HL-60 (cell line): ENCODE data around the gene SFT2D3.

Source experiments
- POLR2AphosphoS5 ChIP-seq: IDR thresholded peaks from 2 replicates; pipeline ENCODE4 v1.6.1; 2012; ENCODE audit warnings: low read depth
- TF ChIP-seq, protein P1 (sequence below): IDR thresholded peaks from one replicate; pipeline ENCODE4 v1.5.1; 2011; ENCODE audit warnings: low read length, control low read depth, inconsistent platforms; ENCODE audit not compliant: insufficient read depth
- TF ChIP-seq, protein P2 (sequence below): IDR thresholded peaks from 2 replicates; pipeline ENCODE4 v1.6.1; 2012; ENCODE audit warnings: low read depth; ENCODE audit not compliant: insufficient replicate concordance

DNA sequence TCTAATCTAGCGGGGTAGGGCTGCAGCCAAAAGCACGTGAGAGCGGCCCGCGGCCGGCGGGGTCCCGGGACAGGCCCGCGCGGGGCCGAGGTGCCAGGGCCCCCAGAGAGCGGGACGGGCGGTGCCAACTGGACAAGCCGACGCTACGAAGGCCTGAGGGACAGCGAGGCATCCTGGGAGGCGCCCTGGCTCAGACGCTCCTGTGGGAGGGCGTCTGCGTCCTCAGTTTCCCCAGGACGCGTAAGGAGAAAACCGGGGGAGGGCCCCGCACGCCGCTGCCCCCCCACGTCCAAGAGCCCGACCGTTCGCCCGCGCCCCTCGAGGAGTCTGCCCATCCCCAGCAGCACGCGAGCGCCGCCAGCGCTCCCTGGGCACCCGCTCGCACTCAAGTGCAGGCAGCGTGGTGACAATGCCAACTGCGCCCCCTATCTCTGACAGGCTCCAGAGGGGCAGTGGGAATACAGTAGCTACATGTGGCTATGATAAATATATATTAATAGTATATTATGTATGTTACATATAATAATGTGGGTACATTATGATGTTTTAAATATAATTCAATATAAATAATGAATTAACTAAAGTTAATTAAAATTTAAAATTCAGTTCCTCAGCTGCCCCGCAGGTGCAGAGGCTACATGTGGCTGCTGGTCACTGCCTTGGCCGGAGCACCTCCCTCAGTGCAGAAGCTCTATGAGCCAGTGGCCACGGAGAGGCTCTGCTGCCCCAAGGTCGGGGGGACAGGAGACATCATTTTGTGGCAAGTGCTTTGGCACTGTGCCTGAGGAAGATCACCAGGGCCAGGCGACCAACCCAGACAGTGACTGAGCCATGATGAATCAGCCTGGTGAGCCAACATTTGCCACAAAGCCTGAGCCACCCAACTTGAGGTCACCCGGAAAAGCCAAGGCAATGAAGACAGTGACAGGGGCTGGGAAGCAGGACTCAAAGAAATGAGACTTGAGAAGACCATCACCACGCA, 5.5 kb upstream of the SFT2D3 start:
- TF ChIP-seq, protein P1, sequence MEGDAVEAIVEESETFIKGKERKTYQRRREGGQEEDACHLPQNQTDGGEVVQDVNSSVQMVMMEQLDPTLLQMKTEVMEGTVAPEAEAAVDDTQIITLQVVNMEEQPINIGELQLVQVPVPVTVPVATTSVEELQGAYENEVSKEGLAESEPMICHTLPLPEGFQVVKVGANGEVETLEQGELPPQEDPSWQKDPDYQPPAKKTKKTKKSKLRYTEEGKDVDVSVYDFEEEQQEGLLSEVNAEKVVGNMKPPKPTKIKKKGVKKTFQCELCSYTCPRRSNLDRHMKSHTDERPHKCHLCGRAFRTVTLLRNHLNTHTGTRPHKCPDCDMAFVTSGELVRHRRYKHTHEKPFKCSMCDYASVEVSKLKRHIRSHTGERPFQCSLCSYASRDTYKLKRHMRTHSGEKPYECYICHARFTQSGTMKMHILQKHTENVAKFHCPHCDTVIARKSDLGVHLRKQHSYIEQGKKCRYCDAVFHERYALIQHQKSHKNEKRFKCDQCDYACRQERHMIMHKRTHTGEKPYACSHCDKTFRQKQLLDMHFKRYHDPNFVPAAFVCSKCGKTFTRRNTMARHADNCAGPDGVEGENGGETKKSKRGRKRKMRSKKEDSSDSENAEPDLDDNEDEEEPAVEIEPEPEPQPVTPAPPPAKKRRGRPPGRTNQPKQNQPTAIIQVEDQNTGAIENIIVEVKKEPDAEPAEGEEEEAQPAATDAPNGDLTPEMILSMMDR = peak; percentile 8
- no peak for TF ChIP-seq POLR2AphosphoS5
- TF ChIP-seq, protein P2, sequence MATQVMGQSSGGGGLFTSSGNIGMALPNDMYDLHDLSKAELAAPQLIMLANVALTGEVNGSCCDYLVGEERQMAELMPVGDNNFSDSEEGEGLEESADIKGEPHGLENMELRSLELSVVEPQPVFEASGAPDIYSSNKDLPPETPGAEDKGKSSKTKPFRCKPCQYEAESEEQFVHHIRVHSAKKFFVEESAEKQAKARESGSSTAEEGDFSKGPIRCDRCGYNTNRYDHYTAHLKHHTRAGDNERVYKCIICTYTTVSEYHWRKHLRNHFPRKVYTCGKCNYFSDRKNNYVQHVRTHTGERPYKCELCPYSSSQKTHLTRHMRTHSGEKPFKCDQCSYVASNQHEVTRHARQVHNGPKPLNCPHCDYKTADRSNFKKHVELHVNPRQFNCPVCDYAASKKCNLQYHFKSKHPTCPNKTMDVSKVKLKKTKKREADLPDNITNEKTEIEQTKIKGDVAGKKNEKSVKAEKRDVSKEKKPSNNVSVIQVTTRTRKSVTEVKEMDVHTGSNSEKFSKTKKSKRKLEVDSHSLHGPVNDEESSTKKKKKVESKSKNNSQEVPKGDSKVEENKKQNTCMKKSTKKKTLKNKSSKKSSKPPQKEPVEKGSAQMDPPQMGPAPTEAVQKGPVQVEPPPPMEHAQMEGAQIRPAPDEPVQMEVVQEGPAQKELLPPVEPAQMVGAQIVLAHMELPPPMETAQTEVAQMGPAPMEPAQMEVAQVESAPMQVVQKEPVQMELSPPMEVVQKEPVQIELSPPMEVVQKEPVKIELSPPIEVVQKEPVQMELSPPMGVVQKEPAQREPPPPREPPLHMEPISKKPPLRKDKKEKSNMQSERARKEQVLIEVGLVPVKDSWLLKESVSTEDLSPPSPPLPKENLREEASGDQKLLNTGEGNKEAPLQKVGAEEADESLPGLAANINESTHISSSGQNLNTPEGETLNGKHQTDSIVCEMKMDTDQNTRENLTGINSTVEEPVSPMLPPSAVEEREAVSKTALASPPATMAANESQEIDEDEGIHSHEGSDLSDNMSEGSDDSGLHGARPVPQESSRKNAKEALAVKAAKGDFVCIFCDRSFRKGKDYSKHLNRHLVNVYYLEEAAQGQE = no peak
